Uterus (tissue), 2 donors: ENCODE results near the gene S100A11.

Source experiments
- CTCF ChIP-seq, 4 experiments: fragments of 200-600 bp in 2 of 4; fragments of 450-650 bp in 2 of 4; sonication (generic) in 2 of 4; IDR thresholded peaks; one replicate each; pipeline ENCODE4 v1.5.1; 2016 to 2019; ENCODE audit warnings: antibody characterized with exemption in 4 of 4, mild to moderate bottlenecking in 2 of 4, moderate library complexity in 1 of 4
- POLR2A ChIP-seq, 2 donors: fragments of 450-650 bp; IDR thresholded peaks; one replicate each; pipeline ENCODE4 v1.6.1; 2016; ENCODE audit warnings: antibody characterized with exemption in 2 of 2, mild to moderate bottlenecking in 1 of 2, moderate library complexity in 1 of 2

GRCh38 chr1:151985768-151986167 is 51.0 kb downstream of the S100A11 start:
- no peak for TF ChIP-seq CTCF (IDR thresholded peaks at IDR 0.05)
- no peak for TF ChIP-seq POLR2A (IDR thresholded peaks at IDR 0.05)
